Activated T-helper 9 cell treated with anti-CD3 and anti-CD28 coated beads, Interleukin-2, amount 50 U/mL, for 16 hours (primary cell): Measurements from ENCODE around the gene ADORA3.
"Not testable (repeated sequence)": the region's sequence is repeated elsewhere in the genome, so short reads cannot be mapped to it uniquely, and the experiment has no call there.

Source experiments
- DNase-seq: peaks from one replicate; pipeline ENCODE4 v3.0.0-alpha.2; 2020; ENCODE audit warnings: low read depth

ADORA3 gene

GRCh38 chr1:111503585-111504060, at the start of gene ADORA3, which contains the start of gene TMIGD3:
Gene ADORA3 (minus strand): TSS chr1:111503633. CDS start chr1:111503354, 279 bp downstream.
Gene TMIGD3 (minus strand): TSS chr1:111503633. CDS start chr1:111503354, 279 bp downstream.
- no peak for DNase-seq

GRCh38 chr1:111553196-111553595, 49.8 kb upstream of the ADORA3 start:
- no peak for DNase-seq

GRCh38 chr1:111552587-111552986, 49.2 kb upstream of the ADORA3 start:
- DNase-seq, result no peak

- no peak for DNase-seq
These were observed 48.4 kb upstream of the ADORA3 start for GRCh38 chr1:111551623-111552411.

GRCh38 chr1:111547786-111548185, 44.4 kb upstream of the ADORA3 start:
- not testable (repeated sequence) for DNase-seq

- DNase-seq, result no peak
These were observed 38.8 kb upstream of the ADORA3 start for GRCh38 chr1:111542187-111542586.

- DNase-seq, result no peak
These were observed 38.3 kb upstream of the ADORA3 start for GRCh38 chr1:111541721-111542120.

- no peak for DNase-seq
These were observed 37.5 kb upstream of the ADORA3 start for GRCh38 chr1:111540928-111541327.

- no peak for DNase-seq
These were observed 35.1 kb upstream of the ADORA3 start for GRCh38 chr1:111538343-111539025.

- DNase-seq, result no peak
These were observed 32.1 kb upstream of the ADORA3 start for GRCh38 chr1:111535256-111536191.

- DNase-seq, result no peak
These were observed 16.6 kb upstream of the ADORA3 start for GRCh38 chr1:111520053-111520452.

- no peak for DNase-seq
These were observed 14.2 kb upstream of the ADORA3 start for GRCh38 chr1:111517469-111518225.

GRCh38 chr1:111516005-111516535, 12.6 kb upstream of the ADORA3 start:
- DNase-seq, result no peak

GRCh38 chr1:111515291-111516004, 12.0 kb upstream of the ADORA3 start:
- DNase-seq, result no peak

- no peak for DNase-seq
These were observed 10.1 kb upstream of the ADORA3 start for GRCh38 chr1:111513410-111514020.

GRCh38 chr1:111512931-111513330, 9.5 kb upstream of the ADORA3 start:
- DNase-seq, result no peak

GRCh38 chr1:111512132-111512889, 8.9 kb upstream of the ADORA3 start:
- no peak for DNase-seq

- no peak for DNase-seq
These were observed 7.9 kb upstream of the ADORA3 start for GRCh38 chr1:111511370-111511769.

GRCh38 chr1:111509997-111510375, 6.6 kb upstream of the ADORA3 start:
- DNase-seq, result no peak
